A673 (cell line): ENCODE results near the gene KAZN.

Experiments
- CTCF ChIP-seq: fragments of 300-800, 200-600 bp; sonication (generic); conservative IDR thresholded peaks from 2 replicates; pipeline ENCODE4 v1.5.1; 2017; ENCODE audit warnings: low read depth, mild to moderate bottlenecking, antibody characterized with exemption, low read length, moderate library complexity, mixed read lengths
- EZH2 ChIP-seq: fragments of 200-600 bp; sonication (generic); IDR thresholded peaks from 2 replicates; pipeline ENCODE4 v1.6.1; 2017; ENCODE audit warnings: borderline replicate concordance, low read depth, mild to moderate bottlenecking, mixed read lengths, antibody characterized with exemption, low read length; ENCODE audit not compliant: poor library complexity, severe bottlenecking

GRCh38 chr1:14849038-14849437 lies 250.6 kb downstream of the KAZN start:
- TF ChIP-seq CTCF: no peak
- TF ChIP-seq EZH2: no peak
